A673 (cell line): ENCODE results near the gene PAXX.

Source experiments
- EZH2 ChIP-seq: fragments of 200-600 bp; sonication (generic); IDR thresholded peaks from 2 replicates; pipeline ENCODE4 v1.6.1; 2017; ENCODE audit warnings: borderline replicate concordance, low read depth, mild to moderate bottlenecking, mixed read lengths, antibody characterized with exemption, low read length; ENCODE audit not compliant: poor library complexity, severe bottlenecking
- TF ChIP-seq, protein P1 (sequence below): fragments of 300-800, 200-600 bp; sonication (generic); conservative IDR thresholded peaks from 2 replicates; pipeline ENCODE4 v1.5.1; 2017; ENCODE audit warnings: low read depth, mild to moderate bottlenecking, antibody characterized with exemption, low read length, moderate library complexity, mixed read lengths

DNA sequence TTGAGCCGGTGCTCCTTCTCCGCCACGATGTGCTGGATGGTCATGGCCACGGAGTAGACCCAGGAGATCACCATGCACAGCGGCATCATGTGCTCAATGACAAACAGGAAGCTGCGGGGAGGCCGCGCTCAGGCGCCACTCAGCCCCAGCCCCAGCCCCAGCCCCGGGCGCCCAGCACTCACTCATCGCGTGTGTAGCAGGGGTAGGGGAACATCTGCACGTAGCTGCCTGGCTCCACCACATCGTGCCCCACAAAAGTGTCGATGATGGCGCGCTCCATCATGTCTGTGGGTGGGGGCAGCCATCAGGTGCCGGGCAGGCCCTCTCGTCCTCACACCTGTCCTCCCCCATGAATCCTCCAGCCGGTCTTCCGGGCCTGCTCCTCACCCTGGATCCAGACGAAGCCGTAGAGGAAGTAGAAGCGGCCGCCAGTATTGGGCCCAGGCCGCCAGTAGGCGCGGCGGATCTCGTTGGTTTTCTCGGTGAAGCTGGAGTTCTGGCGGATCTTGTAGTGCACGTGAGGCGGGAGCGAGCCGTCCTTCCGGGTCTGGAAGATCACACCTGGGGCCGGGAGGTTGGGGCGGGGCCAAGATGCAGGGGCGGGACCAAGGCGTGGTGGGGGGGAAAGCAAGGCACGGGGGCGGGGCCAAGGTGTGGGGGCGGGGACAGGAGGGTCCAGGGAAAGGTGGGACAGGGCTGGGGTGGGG lies 25.7 kb downstream of the PAXX start:
- TF ChIP-seq EZH2: no peak
- TF ChIP-seq, protein P1, sequence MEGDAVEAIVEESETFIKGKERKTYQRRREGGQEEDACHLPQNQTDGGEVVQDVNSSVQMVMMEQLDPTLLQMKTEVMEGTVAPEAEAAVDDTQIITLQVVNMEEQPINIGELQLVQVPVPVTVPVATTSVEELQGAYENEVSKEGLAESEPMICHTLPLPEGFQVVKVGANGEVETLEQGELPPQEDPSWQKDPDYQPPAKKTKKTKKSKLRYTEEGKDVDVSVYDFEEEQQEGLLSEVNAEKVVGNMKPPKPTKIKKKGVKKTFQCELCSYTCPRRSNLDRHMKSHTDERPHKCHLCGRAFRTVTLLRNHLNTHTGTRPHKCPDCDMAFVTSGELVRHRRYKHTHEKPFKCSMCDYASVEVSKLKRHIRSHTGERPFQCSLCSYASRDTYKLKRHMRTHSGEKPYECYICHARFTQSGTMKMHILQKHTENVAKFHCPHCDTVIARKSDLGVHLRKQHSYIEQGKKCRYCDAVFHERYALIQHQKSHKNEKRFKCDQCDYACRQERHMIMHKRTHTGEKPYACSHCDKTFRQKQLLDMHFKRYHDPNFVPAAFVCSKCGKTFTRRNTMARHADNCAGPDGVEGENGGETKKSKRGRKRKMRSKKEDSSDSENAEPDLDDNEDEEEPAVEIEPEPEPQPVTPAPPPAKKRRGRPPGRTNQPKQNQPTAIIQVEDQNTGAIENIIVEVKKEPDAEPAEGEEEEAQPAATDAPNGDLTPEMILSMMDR: no peak
